Adrenal gland (tissue), 5 donors: Measurements from ENCODE around the gene HSP90AA1.
A peak's percentile ranks its signal among the peaks of the same experiment; 100 is the strongest.

Experiments
- POLR2A ChIP-seq, 2 donors: fragments of 450-650 bp; IDR thresholded peaks; one replicate each; pipeline ENCODE4 v1.6.1; 2017; ENCODE audit warnings: antibody characterized with exemption in 2 of 2, mild to moderate bottlenecking in 2 of 2, moderate library complexity in 1 of 2
- TF ChIP-seq, protein P1 (sequence below), 6 experiments: fragments of 450-650 bp in 4 of 6; fragments of 200-600 bp in 2 of 6; sonication (generic) in 1 of 6; IDR thresholded peaks; 1 replicate in 5 of 6; 2 replicates in 1 of 6; pipeline versions ENCODE4 v1.5.1 to v1.8.0; 2016 to 2021; ENCODE audit warnings: antibody characterized with exemption in 6 of 6, mild to moderate bottlenecking in 2 of 6, moderate library complexity in 1 of 6
- donor health status: DM: no; HTN: no; CAD: no.

GRCh38 chr14:102086972-102087761 is at the start of gene HSP90AA1:
- peak; percentile 98 to 99 for TF ChIP-seq POLR2A (IDR thresholded peaks at IDR 0.05)
- TF ChIP-seq, protein P1, sequence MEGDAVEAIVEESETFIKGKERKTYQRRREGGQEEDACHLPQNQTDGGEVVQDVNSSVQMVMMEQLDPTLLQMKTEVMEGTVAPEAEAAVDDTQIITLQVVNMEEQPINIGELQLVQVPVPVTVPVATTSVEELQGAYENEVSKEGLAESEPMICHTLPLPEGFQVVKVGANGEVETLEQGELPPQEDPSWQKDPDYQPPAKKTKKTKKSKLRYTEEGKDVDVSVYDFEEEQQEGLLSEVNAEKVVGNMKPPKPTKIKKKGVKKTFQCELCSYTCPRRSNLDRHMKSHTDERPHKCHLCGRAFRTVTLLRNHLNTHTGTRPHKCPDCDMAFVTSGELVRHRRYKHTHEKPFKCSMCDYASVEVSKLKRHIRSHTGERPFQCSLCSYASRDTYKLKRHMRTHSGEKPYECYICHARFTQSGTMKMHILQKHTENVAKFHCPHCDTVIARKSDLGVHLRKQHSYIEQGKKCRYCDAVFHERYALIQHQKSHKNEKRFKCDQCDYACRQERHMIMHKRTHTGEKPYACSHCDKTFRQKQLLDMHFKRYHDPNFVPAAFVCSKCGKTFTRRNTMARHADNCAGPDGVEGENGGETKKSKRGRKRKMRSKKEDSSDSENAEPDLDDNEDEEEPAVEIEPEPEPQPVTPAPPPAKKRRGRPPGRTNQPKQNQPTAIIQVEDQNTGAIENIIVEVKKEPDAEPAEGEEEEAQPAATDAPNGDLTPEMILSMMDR (IDR thresholded peaks at IDR 0.05) = peak in 1 of 6 experiments; percentile 19
